T-helper 2 cell treated with Interferon-gamma antibody and Interleukin-4, amounts not matched to agents 5 μg/mL and 100 μg/mL, for 36 hours (primary cell): ENCODE measurements around the gene MALRD1.

ENCODE experiments used
- DNase-seq: peaks from one replicate; pipeline ENCODE4 v3.0.0; 2021; ENCODE audit warnings: low spot score
- H3K27ac Mint-ChIP-seq: one replicate; pipeline ENCODE4 v1.8.0; 2021; ENCODE audit warnings: mild to moderate bottlenecking, mixed read lengths
- H3K27me3 Mint-ChIP-seq: one replicate; pipeline ENCODE4 v1.8.0; 2021; ENCODE audit warnings: low read depth, mixed read lengths
- H3K36me3 Mint-ChIP-seq: one replicate; pipeline ENCODE4 v1.8.0; 2021; ENCODE audit warnings: low read depth, mixed read lengths
- H3K4me1 Mint-ChIP-seq: one replicate; pipeline ENCODE4 v1.8.0; 2021; ENCODE audit warnings: low read depth, mixed read lengths
- H3K4me3 Mint-ChIP-seq: one replicate; pipeline ENCODE4 v1.8.0; 2022; ENCODE audit warnings: mild to moderate bottlenecking, moderate library complexity, mixed read lengths
- H3K9me3 Mint-ChIP-seq: one replicate; pipeline ENCODE4 v1.8.0; 2021; ENCODE audit warnings: mixed read lengths

The MALRD1 gene

DNA sequence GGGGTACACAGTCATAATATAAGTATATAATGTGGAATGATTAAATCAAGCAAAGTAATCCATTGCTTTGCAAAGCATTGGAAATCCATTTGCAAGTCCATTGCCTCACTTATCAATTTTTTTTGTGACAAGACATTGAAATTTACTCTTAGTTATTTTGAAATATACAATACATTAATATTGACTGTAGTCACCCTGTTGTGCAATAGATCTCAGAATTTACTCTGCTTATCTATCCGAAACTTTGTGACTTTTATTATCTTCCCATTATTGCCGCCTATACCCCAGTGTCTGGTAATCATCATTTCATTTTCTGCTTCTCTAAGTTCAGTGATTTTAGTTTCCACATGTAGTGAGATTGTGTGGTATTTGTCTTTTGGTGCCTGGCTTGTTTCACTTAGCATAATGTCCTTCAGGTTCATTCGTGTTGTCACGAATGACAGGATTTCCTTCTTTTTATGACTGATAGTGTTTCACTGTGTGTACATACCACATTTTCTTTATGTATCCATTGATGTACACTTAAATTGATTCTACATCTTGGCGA, 5.8 kb downstream of the MALRD1 start:
- no peak overlapping the region for H3K27ac Mint-ChIP-seq
- DNase-seq, result no peak
- H3K36me3 Mint-ChIP-seq, result no peaks in the 10 kb centered on the region
- no peaks in the 10 kb centered on the region for H3K4me1 Mint-ChIP-seq
- H3K9me3 Mint-ChIP-seq, result peaks cover 27% of the 10 kb centered on the region
- no peak overlapping the region for H3K4me3 Mint-ChIP-seq
- H3K27me3 Mint-ChIP-seq, result no peaks in the 10 kb centered on the region

- Mint-ChIP-seq H3K9me3 (peaks cover 32% of the 10 kb centered on the region), H3K4me1 (no peaks in the 10 kb centered on the region), H3K36me3 (no peaks in the 10 kb centered on the region), H3K27ac (no peak overlapping the region), H3K4me3 (no peak overlapping the region), H3K27me3 (no peaks in the 10 kb centered on the region)
- no peak for DNase-seq
Observed at GRCh38 chr10:19058046-19058445, 9.4 kb downstream of the MALRD1 start.

DNA sequence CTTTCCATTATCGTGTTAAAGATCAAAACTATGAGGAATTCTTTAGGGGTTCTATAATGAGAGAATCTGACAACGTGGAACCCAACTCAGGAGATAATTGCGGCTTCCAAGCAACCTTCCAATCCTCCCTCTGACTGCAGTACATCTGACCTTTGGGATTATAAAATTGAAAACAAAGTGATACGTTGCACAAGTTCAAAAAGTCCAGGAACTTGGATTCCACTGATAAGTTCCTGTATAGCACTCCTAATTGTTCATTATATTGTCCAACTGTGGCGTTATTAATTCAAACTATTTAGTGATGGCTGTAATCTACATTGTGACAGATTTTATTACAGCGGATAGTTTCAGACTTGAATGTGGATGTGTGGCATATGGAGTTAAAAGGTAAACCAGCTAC, 15.4 kb downstream of the MALRD1 start:
- no peak overlapping the region for H3K27ac Mint-ChIP-seq
- H3K36me3 Mint-ChIP-seq, result no peaks in the 10 kb centered on the region
- H3K9me3 Mint-ChIP-seq, result peaks cover 35% of the 10 kb centered on the region
- no peaks in the 10 kb centered on the region for H3K4me1 Mint-ChIP-seq
- no peak for DNase-seq
- H3K4me3 Mint-ChIP-seq, result no peak overlapping the region
- H3K27me3 Mint-ChIP-seq, result no peaks in the 10 kb centered on the region

DNA sequence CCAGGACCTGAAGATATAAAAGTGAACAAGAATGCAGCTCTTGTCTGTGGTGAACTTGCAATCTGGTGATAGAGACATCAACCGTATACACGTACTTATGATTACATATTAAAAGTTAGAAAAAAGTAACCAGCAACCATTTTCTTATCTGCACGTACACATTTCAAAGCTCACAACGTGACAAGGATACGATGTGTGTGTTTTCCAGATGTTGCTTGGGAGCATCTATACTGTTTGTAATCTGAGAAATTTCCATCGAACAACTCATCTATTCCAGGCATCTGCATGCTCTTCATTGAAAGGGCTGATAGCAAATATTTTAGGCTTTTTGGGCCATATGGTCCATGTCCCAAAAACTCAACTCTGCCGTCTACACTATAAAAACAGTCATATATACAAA, 23.3 kb downstream of the MALRD1 start:
- Mint-ChIP-seq H3K9me3 (peaks cover 25% of the 10 kb centered on the region), H3K4me3 (no peak overlapping the region), H3K27me3 (no peaks in the 10 kb centered on the region), H3K27ac (no peak overlapping the region), H3K36me3 (no peaks in the 10 kb centered on the region), H3K4me1 (no peaks in the 10 kb centered on the region)
- DNase-seq, result no peak

GRCh38 chr10:19077276-19077675, 28.7 kb downstream of the MALRD1 start:
- H3K27ac Mint-ChIP-seq, result no peak overlapping the region
- peaks cover 29% of the 10 kb centered on the region for H3K9me3 Mint-ChIP-seq
- no peaks in the 10 kb centered on the region for H3K36me3 Mint-ChIP-seq
- no peaks in the 10 kb centered on the region for H3K4me1 Mint-ChIP-seq
- no peak for DNase-seq
- H3K27me3 Mint-ChIP-seq, result no peaks in the 10 kb centered on the region
- no peak overlapping the region for H3K4me3 Mint-ChIP-seq

DNA sequence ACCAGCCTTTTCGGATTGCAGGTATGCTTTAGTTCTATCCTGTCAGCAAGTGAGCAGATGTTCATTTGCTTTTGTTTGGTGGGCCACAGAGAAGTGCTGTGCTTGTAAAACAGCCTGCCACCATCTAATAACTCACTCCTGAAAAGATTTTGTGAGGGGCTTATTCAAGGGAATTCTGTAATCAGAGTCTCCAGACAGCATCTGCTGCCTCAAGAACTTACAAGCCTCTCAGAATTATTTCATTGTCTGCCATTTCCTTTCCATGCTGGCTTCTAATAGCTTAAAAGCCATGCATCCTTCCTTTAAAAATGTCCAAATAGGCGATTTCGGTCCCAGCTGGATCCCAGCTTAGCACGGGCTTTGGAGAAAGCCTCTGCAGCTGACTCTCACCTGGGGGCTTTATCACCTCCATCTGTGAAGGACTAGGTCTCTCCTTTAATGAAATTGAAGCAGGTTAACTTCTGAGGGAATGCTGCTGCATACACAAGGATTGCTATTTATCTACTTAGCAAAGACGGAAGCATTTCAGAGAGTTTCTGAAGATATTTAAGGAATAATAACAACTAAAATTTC, 48.0 kb downstream of the MALRD1 start:
- peaks cover 14% of the 10 kb centered on the region for H3K9me3 Mint-ChIP-seq
- DNase-seq, result no peak
- no peak overlapping the region for H3K4me3 Mint-ChIP-seq
- no peaks in the 10 kb centered on the region for H3K27me3 Mint-ChIP-seq
- no peaks in the 10 kb centered on the region for H3K4me1 Mint-ChIP-seq
- no peaks in the 10 kb centered on the region for H3K36me3 Mint-ChIP-seq
- H3K27ac Mint-ChIP-seq, result no peak overlapping the region

DNA sequence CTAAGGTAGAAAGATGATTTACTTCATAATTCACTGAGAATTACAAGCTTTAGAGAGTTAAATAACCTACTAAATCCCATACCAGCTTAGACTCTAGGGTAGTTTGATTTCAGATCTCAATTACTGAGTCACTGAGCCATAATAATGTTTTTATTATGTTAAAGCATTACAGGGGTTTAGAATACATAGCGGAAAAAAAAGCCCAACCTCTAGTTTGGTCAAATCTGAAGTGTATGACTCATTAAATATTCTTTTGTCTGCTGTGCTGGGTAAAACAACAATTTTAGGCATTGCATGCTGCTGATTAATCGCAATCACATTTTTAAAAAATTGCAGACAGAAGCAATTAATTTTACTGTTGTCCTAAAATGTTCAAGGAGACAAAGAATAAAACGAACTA, 48.5 kb downstream of the MALRD1 start:
- Mint-ChIP-seq H3K27me3 (no peaks in the 10 kb centered on the region), H3K4me3 (no peak overlapping the region), H3K36me3 (no peaks in the 10 kb centered on the region), H3K27ac (no peak overlapping the region), H3K9me3 (peaks cover 14% of the 10 kb centered on the region), H3K4me1 (no peaks in the 10 kb centered on the region)
- no peak for DNase-seq

- H3K36me3 Mint-ChIP-seq, result no peaks in the 10 kb centered on the region
- H3K27me3 Mint-ChIP-seq, result no peaks in the 10 kb centered on the region
- no peak overlapping the region for H3K4me3 Mint-ChIP-seq
- DNase-seq, result no peak
- H3K4me1 Mint-ChIP-seq, result no peaks in the 10 kb centered on the region
- H3K9me3 Mint-ChIP-seq, result peaks cover 17% of the 10 kb centered on the region
- H3K27ac Mint-ChIP-seq, result no peak overlapping the region
Observed at GRCh38 chr10:19098803-19099202, 50.2 kb downstream of the MALRD1 start.

DNA sequence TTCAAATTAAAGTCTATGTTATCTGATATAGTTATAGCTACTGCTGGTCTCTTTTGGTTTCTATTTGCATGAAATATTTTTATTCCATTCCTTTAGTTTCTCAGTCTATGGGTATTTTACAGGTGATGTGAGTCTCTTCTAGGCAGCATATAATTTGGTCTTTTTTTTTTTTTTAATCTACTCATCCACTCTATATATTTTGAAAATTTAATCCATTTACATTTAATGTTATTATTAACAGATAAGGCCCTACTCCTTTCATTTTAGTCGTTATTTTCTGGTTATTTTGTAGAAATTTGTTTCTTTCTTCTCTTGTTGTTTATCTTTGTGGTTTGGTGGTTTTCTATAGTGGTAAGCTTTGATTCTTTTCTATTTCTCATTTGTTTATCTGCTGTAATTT, 58.8 kb downstream of the MALRD1 start:
- no peak for DNase-seq
- H3K36me3 Mint-ChIP-seq, result no peaks in the 10 kb centered on the region
- H3K4me3 Mint-ChIP-seq, result no peak overlapping the region
- no peak overlapping the region for H3K27ac Mint-ChIP-seq
- no peaks in the 10 kb centered on the region for H3K4me1 Mint-ChIP-seq
- peaks cover 46% of the 10 kb centered on the region for H3K9me3 Mint-ChIP-seq
- no peaks in the 10 kb centered on the region for H3K27me3 Mint-ChIP-seq

DNA sequence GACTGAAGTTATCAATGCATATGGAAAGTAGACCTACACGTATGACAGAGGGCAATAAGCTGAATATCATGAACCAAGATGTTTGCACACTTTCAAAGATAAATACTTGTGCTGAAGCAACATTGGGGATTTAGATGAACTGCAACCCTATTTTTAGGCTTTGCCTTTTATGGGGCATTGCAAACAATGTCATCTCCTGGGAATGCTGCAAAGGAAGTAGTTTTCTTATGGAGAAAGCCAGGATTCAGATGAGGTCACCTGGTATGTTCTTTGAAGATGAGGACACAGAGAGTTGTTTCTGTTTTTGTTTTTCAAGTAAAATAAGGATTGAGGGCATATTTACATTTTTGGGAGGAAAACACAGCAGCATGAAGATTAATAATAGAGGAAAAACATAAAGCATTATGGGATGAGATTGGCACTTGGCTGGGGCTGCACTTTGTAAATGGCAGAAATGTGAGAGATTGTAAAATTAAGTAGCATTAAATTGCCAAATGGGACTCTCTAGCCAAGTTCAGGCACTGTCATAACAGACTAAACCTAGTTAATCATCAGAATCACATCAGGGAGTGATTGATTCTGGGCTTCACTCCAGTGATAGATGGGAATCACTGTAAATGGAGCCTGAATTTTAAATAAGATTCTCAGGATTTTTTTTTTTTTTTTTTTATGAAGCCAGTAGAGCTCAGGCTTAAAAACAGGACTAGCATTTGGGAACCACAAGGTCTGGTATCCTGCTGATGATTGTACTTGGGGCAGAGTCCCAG, 63.1 kb downstream of the MALRD1 start:
- H3K27me3 Mint-ChIP-seq, result no peaks in the 10 kb centered on the region
- no peaks in the 10 kb centered on the region for H3K36me3 Mint-ChIP-seq
- DNase-seq, result no peak
- no peaks in the 10 kb centered on the region for H3K4me1 Mint-ChIP-seq
- no peak overlapping the region for H3K27ac Mint-ChIP-seq
- peaks cover 42% of the 10 kb centered on the region for H3K9me3 Mint-ChIP-seq
- no peak overlapping the region for H3K4me3 Mint-ChIP-seq

- H3K36me3 Mint-ChIP-seq, result no peaks in the 10 kb centered on the region
- H3K9me3 Mint-ChIP-seq, result peaks cover 36% of the 10 kb centered on the region
- H3K27ac Mint-ChIP-seq, result no peak overlapping the region
- H3K4me3 Mint-ChIP-seq, result no peak overlapping the region
- DNase-seq, result no peak
- H3K4me1 Mint-ChIP-seq, result no peaks in the 10 kb centered on the region
- no peaks in the 10 kb centered on the region for H3K27me3 Mint-ChIP-seq
Observed at GRCh38 chr10:19117438-19117837, 68.8 kb downstream of the MALRD1 start.

- Mint-ChIP-seq H3K4me1 (no peaks in the 10 kb centered on the region), H3K9me3 (peaks cover 31% of the 10 kb centered on the region), H3K36me3 (no peaks in the 10 kb centered on the region), H3K4me3 (no peak overlapping the region), H3K27ac (no peak overlapping the region), H3K27me3 (no peaks in the 10 kb centered on the region)
- no peak for DNase-seq
Observed at GRCh38 chr10:19119191-19119590, 70.6 kb downstream of the MALRD1 start.

- H3K4me1 Mint-ChIP-seq, result no peaks in the 10 kb centered on the region
- peaks cover 31% of the 10 kb centered on the region for H3K9me3 Mint-ChIP-seq
- DNase-seq, result no peak
- H3K4me3 Mint-ChIP-seq, result no peak overlapping the region
- no peak overlapping the region for H3K27ac Mint-ChIP-seq
- no peaks in the 10 kb centered on the region for H3K27me3 Mint-ChIP-seq
- H3K36me3 Mint-ChIP-seq, result no peaks in the 10 kb centered on the region
Observed at GRCh38 chr10:19120381-19120908, 71.8 kb downstream of the MALRD1 start.

- Mint-ChIP-seq H3K27me3 (no peaks in the 10 kb centered on the region), H3K27ac (no peak overlapping the region), H3K4me1 (no peaks in the 10 kb centered on the region), H3K36me3 (no peaks in the 10 kb centered on the region), H3K4me3 (no peak overlapping the region), H3K9me3 (peaks cover 4% of the 10 kb centered on the region)
- DNase-seq, result no peak
Observed at GRCh38 chr10:19133992-19134391, 85.4 kb downstream of the MALRD1 start.
